PC-3 (cell line): Measurements from ENCODE around the gene ELAVL3. TPM values are rescaled to one million over a fixed set of nuclear protein-coding genes. Genes with fewer than 3 reads are reported as not detected.

Source experiments
- ATAC-seq: fragments of 200-7000 bp; cut with Tn5 transposase; 2 replicates; pipeline ENCODE4 v1.9.1; 2020; ENCODE audit warnings: mild to moderate bottlenecking, moderate library complexity
- BruUV-seq: library from RNA; stranded (reverse); fragments of 400-500 nt; replicated peaks from 2 replicates; lab custom pipeline; 2021; lab: Mats Ljungman, UMichigan
- CTCF ChIA-PET: fragments of 300-600 bp; sonication (Branson Sonifier 250); formaldehyde crosslinking; loops from one replicate; lab custom pipeline; 2022; ENCODE audit warnings: antibody characterized with exemption; lab: Charles Lee
- POLR2A ChIA-PET: fragments of 300-600 bp; sonication (Branson Sonifier 250); formaldehyde crosslinking; loops from one replicate; lab custom pipeline; 2022; ENCODE audit warnings: antibody characterized with exemption; ENCODE audit not compliant: unreplicated experiment; lab: Charles Lee
- DNase-seq: peaks from one replicate; pipeline ENCODE4 v3.0.0-alpha.2; 2015
- H2AFZ ChIP-seq: fragments of 300-600 bp; sonication (generic); 2 replicates; pipeline ENCODE4 v1.6.0; 2016; ENCODE audit warnings: antibody characterized with exemption, low read length
- H3F3A ChIP-seq: fragments of 300-600 bp; sonication (generic); one replicate; pipeline ENCODE4 v1.6.0; 2017; ENCODE audit warnings: antibody characterized with exemption, low read length, control low read depth, mild to moderate bottlenecking; ENCODE audit not compliant: unreplicated experiment
- H3K27ac ChIP-seq: fragments of 300-600 bp; sonication (generic); 2 replicates; pipeline ENCODE4 v1.5.1; 2016; ENCODE audit warnings: mild to moderate bottlenecking, low read length
- H3K27me3 ChIP-seq: fragments of 300-600 bp; sonication (generic); 2 replicates; pipeline ENCODE4 v1.6.1; 2016; ENCODE audit warnings: low read length, mixed read lengths
- H3K36me3 ChIP-seq: fragments of 300-600 bp; sonication (generic); 2 replicates; pipeline ENCODE4 v1.6.1; 2016; ENCODE audit warnings: low read depth, mixed run types, low read length, mixed read lengths
- H3K4me1 ChIP-seq: fragments of 300-600 bp; sonication (generic); 2 replicates; pipeline ENCODE4 v1.5.1; 2016; ENCODE audit warnings: low read length; ENCODE audit not compliant: insufficient read depth
- H3K4me2 ChIP-seq: fragments of 300-600 bp; sonication (generic); 2 replicates; pipeline ENCODE4 v1.6.0; 2016; ENCODE audit warnings: low read length
- H3K4me3 ChIP-seq: fragments of 300-600 bp; sonication (generic); 2 replicates; pipeline ENCODE4 v1.5.1; 2016; ENCODE audit warnings: mild to moderate bottlenecking, low read length, mixed read lengths
- H3K79me2 ChIP-seq: fragments of 300-600 bp; sonication (generic); 2 replicates; pipeline ENCODE4 v1.6.1; 2017; ENCODE audit warnings: low read length, mixed read lengths
- H3K9ac ChIP-seq: fragments of 300-600 bp; sonication (generic); 2 replicates; pipeline ENCODE4 v1.6.0; 2016; ENCODE audit warnings: mild to moderate bottlenecking, low read length
- H3K9me2 ChIP-seq: fragments of 300-600 bp; sonication (generic); replicated peaks from 2 replicates; pipeline ENCODE4 v1.6.1; 2016; ENCODE audit warnings: mixed run types, low read length, mixed read lengths
- H3K9me3 ChIP-seq: fragments of 300-600 bp; sonication (generic); 2 replicates; pipeline ENCODE4 v1.6.1; 2016; ENCODE audit warnings: low read length, mixed read lengths
- H4K20me1 ChIP-seq: fragments of 300-600 bp; sonication (generic); 2 replicates; pipeline ENCODE4 v1.6.1; 2016; ENCODE audit warnings: low read length, mixed read lengths
- CTCF ChIP-seq: fragments of 300-600 bp; sonication (generic); conservative IDR thresholded peaks from 2 replicates; pipeline ENCODE4 v1.5.1; 2017; ENCODE audit warnings: antibody characterized with exemption, low read depth, mild to moderate bottlenecking, low read length
- EZH2 ChIP-seq: fragments of 300-600 bp; sonication (generic); IDR thresholded peaks from one replicate; pipeline ENCODE4 v1.6.1; 2017; ENCODE audit warnings: antibody characterized with exemption, mild to moderate bottlenecking, low read length; ENCODE audit not compliant: unreplicated experiment
- EZH2phosphoT487 ChIP-seq: fragments of 300-600 bp; sonication (generic); IDR thresholded peaks from 2 replicates; pipeline ENCODE4 v1.6.1; 2018; ENCODE audit warnings: mild to moderate bottlenecking, antibody characterized with exemption, low read length, borderline replicate concordance
- intact Hi-C: fragments of 100-400 bp; cut with micrococcal nuclease; formaldehyde crosslinking; loops from 2 replicates; pipeline ENCODE4 v1.9.0; 2023
- total RNA-seq: library from RNA; depleted of rRNA; stranded (reverse); fragments of >200 nt; gene quantifications from 2 replicates; pipeline ENCODE4 v1.2.3, GENCODE V29; 2014

ELAVL3 gene
- total RNA-seq, 1 experiment from 2014 or later = not detected

- no peaks in the 10 kb centered on the region for H3K79me2 ChIP-seq
- BruUV-seq = no TSS peak
- no peak overlapping the region for H2AFZ ChIP-seq
- ChIA-PET CTCF (interaction anchor here (0.6 kb wide), 1 partner anchor 56 kb away, joined by 3 read pairs; no protein-coding TSS in a partner anchor), POLR2A (no interaction called here)
- ATAC-seq = no peak
- H3K4me3 ChIP-seq = no peak overlapping the region
- no peak overlapping the region for H3K4me2 ChIP-seq
- no peaks in the 10 kb centered on the region for H3K27me3 ChIP-seq
- no peaks in the 10 kb centered on the region for H3F3A ChIP-seq
- H3K9me2 ChIP-seq = no peaks in the 10 kb centered on the region
- H3K27ac ChIP-seq = no peak overlapping the region
- TF ChIP-seq EZH2phosphoT487 (no peak), EZH2 (no peak), CTCF (no peak)
- no peaks in the 10 kb centered on the region for H4K20me1 ChIP-seq
- intact Hi-C loops = no loop called here
- DNase-seq = no peak
- H3K4me1 ChIP-seq = no peaks in the 10 kb centered on the region
- no peaks in the 10 kb centered on the region for H3K9me3 ChIP-seq
- peaks cover 46% of the 10 kb centered on the region for H3K36me3 ChIP-seq
- no peak overlapping the region for H3K9ac ChIP-seq
These were observed 33.2 kb downstream of the ELAVL3 start for GRCh38 chr19:11447347-11448262.

GRCh38 chr19:11446652-11447301 lies 34.1 kb downstream of the ELAVL3 start:
- ChIA-PET CTCF (no interaction called here), POLR2A (no interaction called here)
- no peaks in the 10 kb centered on the region for H3K9me3 ChIP-seq
- TF ChIP-seq EZH2 (no peak), EZH2phosphoT487 (no peak), CTCF (peak; percentile 96)
- peaks cover 50% of the 10 kb centered on the region for H3K36me3 ChIP-seq
- intact Hi-C loops = no loop called here
- no peak overlapping the region for H3K9ac ChIP-seq
- H3K4me3 ChIP-seq = no peak overlapping the region
- no TSS peak for BruUV-seq
- H3K4me1 ChIP-seq = no peaks in the 10 kb centered on the region
- ATAC-seq (peak; percentile 80), DNase-seq (peak; percentile 57)
- peaks cover 5% of the 10 kb centered on the region; the same call in 1 of the 2 replicates for H3K79me2 ChIP-seq
- H3K4me2 ChIP-seq = no peak overlapping the region
- H3F3A ChIP-seq = no peaks in the 10 kb centered on the region
- no peaks in the 10 kb centered on the region for H4K20me1 ChIP-seq
- H3K9me2 ChIP-seq = no peaks in the 10 kb centered on the region
- no peak overlapping the region for H2AFZ ChIP-seq
- no peaks in the 10 kb centered on the region for H3K27me3 ChIP-seq
- H3K27ac ChIP-seq = no peak overlapping the region
